SK-N-SH treated with all-trans-retinoic acid at 6 μM for 48 hours (cell line): ENCODE measurements around the gene FAF1.

ENCODE experiments used
- ATAC-seq: fragments of 200-7000 bp; cut with Tn5 transposase; 3 replicates; pipeline ENCODE4 v1.9.1; 2020; ENCODE audit warnings: mild to moderate bottlenecking, moderate library complexity
- ARNTL ChIP-seq: fragments of 450-650 bp; formaldehyde crosslinking; IDR thresholded peaks from 2 replicates; pipeline ENCODE4 v1.5.0; 2020; ENCODE audit warnings: low read depth, mild to moderate bottlenecking, moderate library complexity, borderline replicate concordance
- BACH2 ChIP-seq: fragments of 250-450 bp; sonication (Bioruptor Pico); IDR thresholded peaks from 2 replicates; pipeline ENCODE4 v1.9.0; 2021; ENCODE audit warnings: mild to moderate bottlenecking, borderline replicate concordance
- CSDC2 ChIP-seq: fragments of 250-450 bp; sonication (Bioruptor Pico); IDR thresholded peaks from 2 replicates; pipeline ENCODE4 v1.5.0; 2020; ENCODE audit warnings: mild to moderate bottlenecking, moderate library complexity
- CSRNP3 ChIP-seq: fragments of 250-450 bp; sonication (Bioruptor Pico); IDR thresholded peaks from 2 replicates; pipeline ENCODE4 v1.5.1; 2021; ENCODE audit warnings: mild to moderate bottlenecking, moderate library complexity
- ESRRG ChIP-seq: fragments of 250-450 bp; sonication (Bioruptor Pico); IDR thresholded peaks from 2 replicates; pipeline ENCODE4 v1.6.1; 2021; ENCODE audit warnings: mild to moderate bottlenecking
- GLIS3 ChIP-seq: fragments of 250-450 bp; sonication (Bioruptor Pico); IDR thresholded peaks from 2 replicates; pipeline ENCODE4 v1.5.0; 2020; ENCODE audit warnings: mild to moderate bottlenecking, moderate library complexity
- ISL1 ChIP-seq: fragments of 250-450 bp; sonication (Bioruptor Pico); IDR thresholded peaks from 2 replicates; pipeline ENCODE4 v2.1.2; 2022; ENCODE audit warnings: mild to moderate bottlenecking, moderate library complexity
- PATZ1 ChIP-seq: fragments of 250-450 bp; sonication (Bioruptor Pico); IDR thresholded peaks from 2 replicates; pipeline ENCODE4 v1.8.0; 2020; ENCODE audit warnings: mild to moderate bottlenecking, moderate library complexity, borderline replicate concordance
- RARB ChIP-seq: fragments of 250-450 bp; sonication (Bioruptor Pico); IDR thresholded peaks from 2 replicates; pipeline ENCODE4 v1.8.0; 2021; ENCODE audit warnings: mild to moderate bottlenecking, moderate library complexity
- SNAI2 ChIP-seq: fragments of 250-450 bp; sonication (Bioruptor Pico); IDR thresholded peaks from 2 replicates; pipeline ENCODE4 v1.5.0; 2020; ENCODE audit warnings: mild to moderate bottlenecking, moderate library complexity
- TCF4 ChIP-seq: fragments of 250-450 bp; sonication (Bioruptor Pico); IDR thresholded peaks from 2 replicates; pipeline ENCODE4 v1.8.0; 2021; ENCODE audit warnings: mild to moderate bottlenecking, moderate library complexity, borderline replicate concordance
- TOX ChIP-seq: fragments of 250-450 bp; sonication (Bioruptor Pico); IDR thresholded peaks from 2 replicates; pipeline ENCODE4 v1.8.0; 2021; ENCODE audit warnings: mild to moderate bottlenecking, moderate library complexity, borderline replicate concordance
- ZFP3 ChIP-seq: fragments of 250-450 bp; sonication (Bioruptor Pico); IDR thresholded peaks from 2 replicates; pipeline ENCODE4 v1.5.0; 2020; ENCODE audit warnings: mild to moderate bottlenecking, moderate library complexity
- ZFP30 ChIP-seq: fragments of 450-650 bp; formaldehyde crosslinking; IDR thresholded peaks from 2 replicates; pipeline ENCODE4 v1.5.0; 2022; ENCODE audit warnings: mild to moderate bottlenecking, moderate library complexity
- ZNF8 ChIP-seq: fragments of 450-650 bp; formaldehyde crosslinking; IDR thresholded peaks from 2 replicates; pipeline ENCODE4 v1.5.0; 2020; ENCODE audit warnings: mild to moderate bottlenecking, moderate library complexity
- TF ChIP-seq, protein P1 (sequence below): fragments of 250-450 bp; sonication (Bioruptor Pico); IDR thresholded peaks from 2 replicates; pipeline ENCODE4 v1.5.0; 2020; ENCODE audit warnings: mild to moderate bottlenecking, moderate library complexity
- TF ChIP-seq, protein P2 (sequence below): fragments of 250-450 bp; sonication (Bioruptor Pico); IDR thresholded peaks from 2 replicates; pipeline ENCODE4 v1.8.0; 2021; ENCODE audit warnings: low read depth, mild to moderate bottlenecking, moderate library complexity, borderline replicate concordance
- TF ChIP-seq, protein P3 (sequence below): fragments of 250-450 bp; sonication (Bioruptor Pico); IDR thresholded peaks from 2 replicates; pipeline ENCODE4 v1.5.1; 2020; ENCODE audit warnings: low read depth, mild to moderate bottlenecking, moderate library complexity

The FAF1 gene

DNA sequence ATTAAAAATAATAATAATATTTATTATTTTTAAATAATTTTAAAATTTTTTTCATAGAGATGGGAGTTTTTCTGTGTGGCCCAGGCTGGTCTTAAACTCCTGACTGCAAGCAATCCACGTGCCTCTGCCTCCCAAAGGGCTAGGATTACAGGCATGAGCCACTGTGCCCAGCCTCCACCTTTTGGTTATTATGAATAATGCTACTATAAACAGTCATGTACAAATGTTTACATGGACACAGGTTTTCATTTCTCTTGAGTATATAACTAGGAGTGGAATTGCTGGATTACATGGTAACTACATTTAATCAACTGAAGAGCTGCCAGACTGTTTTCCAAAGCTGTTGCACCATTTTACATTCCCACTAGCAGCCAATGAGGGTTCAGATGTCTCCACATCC is 433.6 kb downstream of the FAF1 start:
- TF ChIP-seq PATZ1 (CRISPR knock-in tag) = no peak
- TF ChIP-seq, protein P1, sequence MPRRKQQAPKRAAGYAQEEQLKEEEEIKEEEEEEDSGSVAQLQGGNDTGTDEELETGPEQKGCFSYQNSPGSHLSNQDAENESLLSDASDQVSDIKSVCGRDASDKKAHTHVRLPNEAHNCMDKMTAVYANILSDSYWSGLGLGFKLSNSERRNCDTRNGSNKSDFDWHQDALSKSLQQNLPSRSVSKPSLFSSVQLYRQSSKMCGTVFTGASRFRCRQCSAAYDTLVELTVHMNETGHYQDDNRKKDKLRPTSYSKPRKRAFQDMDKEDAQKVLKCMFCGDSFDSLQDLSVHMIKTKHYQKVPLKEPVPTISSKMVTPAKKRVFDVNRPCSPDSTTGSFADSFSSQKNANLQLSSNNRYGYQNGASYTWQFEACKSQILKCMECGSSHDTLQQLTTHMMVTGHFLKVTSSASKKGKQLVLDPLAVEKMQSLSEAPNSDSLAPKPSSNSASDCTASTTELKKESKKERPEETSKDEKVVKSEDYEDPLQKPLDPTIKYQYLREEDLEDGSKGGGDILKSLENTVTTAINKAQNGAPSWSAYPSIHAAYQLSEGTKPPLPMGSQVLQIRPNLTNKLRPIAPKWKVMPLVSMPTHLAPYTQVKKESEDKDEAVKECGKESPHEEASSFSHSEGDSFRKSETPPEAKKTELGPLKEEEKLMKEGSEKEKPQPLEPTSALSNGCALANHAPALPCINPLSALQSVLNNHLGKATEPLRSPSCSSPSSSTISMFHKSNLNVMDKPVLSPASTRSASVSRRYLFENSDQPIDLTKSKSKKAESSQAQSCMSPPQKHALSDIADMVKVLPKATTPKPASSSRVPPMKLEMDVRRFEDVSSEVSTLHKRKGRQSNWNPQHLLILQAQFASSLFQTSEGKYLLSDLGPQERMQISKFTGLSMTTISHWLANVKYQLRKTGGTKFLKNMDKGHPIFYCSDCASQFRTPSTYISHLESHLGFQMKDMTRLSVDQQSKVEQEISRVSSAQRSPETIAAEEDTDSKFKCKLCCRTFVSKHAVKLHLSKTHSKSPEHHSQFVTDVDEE (CRISPR knock-in tag) = no peak
- TF ChIP-seq ISL1 (CRISPR knock-in tag) = no peak
- TF ChIP-seq ZFP30 = no peak
- no peak for TF ChIP-seq RARB (CRISPR knock-in tag)
- no peak for TF ChIP-seq TOX (CRISPR knock-in tag)
- TF ChIP-seq, protein P2, sequence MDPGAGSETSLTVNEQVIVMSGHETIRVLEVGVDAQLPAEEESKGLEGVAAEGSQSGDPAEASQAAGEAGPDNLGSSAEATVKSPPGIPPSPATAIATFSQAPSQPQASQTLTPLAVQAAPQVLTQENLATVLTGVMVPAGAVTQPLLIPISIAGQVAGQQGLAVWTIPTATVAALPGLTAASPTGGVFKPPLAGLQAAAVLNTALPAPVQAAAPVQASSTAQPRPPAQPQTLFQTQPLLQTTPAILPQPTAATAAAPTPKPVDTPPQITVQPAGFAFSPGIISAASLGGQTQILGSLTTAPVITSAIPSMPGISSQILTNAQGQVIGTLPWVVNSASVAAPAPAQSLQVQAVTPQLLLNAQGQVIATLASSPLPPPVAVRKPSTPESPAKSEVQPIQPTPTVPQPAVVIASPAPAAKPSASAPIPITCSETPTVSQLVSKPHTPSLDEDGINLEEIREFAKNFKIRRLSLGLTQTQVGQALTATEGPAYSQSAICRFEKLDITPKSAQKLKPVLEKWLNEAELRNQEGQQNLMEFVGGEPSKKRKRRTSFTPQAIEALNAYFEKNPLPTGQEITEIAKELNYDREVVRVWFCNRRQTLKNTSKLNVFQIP (CRISPR knock-in tag) = no peak
- no peak for TF ChIP-seq BACH2 (CRISPR knock-in tag)
- TF ChIP-seq TCF4 (CRISPR knock-in tag) = no peak
- no peak for TF ChIP-seq CSRNP3 (CRISPR knock-in tag)
- TF ChIP-seq, protein P3, sequence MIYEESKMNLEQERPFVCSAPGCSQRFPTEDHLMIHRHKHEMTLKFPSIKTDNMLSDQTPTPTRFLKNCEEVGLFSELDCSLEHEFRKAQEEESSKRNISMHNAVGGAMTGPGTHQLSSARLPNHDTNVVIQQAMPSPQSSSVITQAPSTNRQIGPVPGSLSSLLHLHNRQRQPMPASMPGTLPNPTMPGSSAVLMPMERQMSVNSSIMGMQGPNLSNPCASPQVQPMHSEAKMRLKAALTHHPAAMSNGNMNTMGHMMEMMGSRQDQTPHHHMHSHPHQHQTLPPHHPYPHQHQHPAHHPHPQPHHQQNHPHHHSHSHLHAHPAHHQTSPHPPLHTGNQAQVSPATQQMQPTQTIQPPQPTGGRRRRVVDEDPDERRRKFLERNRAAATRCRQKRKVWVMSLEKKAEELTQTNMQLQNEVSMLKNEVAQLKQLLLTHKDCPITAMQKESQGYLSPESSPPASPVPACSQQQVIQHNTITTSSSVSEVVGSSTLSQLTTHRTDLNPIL = no peak
- TF ChIP-seq ESRRG (CRISPR knock-in tag) = no peak
- no peak for TF ChIP-seq ZFP3
- TF ChIP-seq ZNF8 (CRISPR knock-in tag) = no peak
- TF ChIP-seq SNAI2 (CRISPR knock-in tag) = no peak
- no peak for TF ChIP-seq CSDC2 (CRISPR knock-in tag)
- no peak for TF ChIP-seq ARNTL (CRISPR knock-in tag)
- no peak for ATAC-seq

GRCh38 chr1:50523548-50523947 is 436.5 kb downstream of the FAF1 start:
- ATAC-seq = no peak
- TF ChIP-seq ESRRG (CRISPR knock-in tag) (no peak), ZNF8 (CRISPR knock-in tag) (peak; percentile 66; the same call in 1 of the 2 replicates)

GRCh38 chr1:50522691-50523342 is 437.2 kb downstream of the FAF1 start:
- no peak for TF ChIP-seq GLIS3
- peak; percentile 96 for TF ChIP-seq ZNF8 (CRISPR knock-in tag)
- TF ChIP-seq, protein P2 (CRISPR knock-in tag) = no peak
- TF ChIP-seq, all 23 proteins: peak for 1
- no peak for ATAC-seq
